Measurements from ENCODE around the gene LEKR1.
A peak's percentile ranks its signal among the peaks of the same experiment; 100 is the strongest.

The LEKR1 gene

GRCh38 chr3:157071744-157072525 lies 245.8 kb downstream of the LEKR1 start:
- H3K4me1 Mint-ChIP-seq (ENCODE audit: low read depth in 2 of 2): peaks cover 17 to 23% of the 10 kb centered on the region in 2 donors
- H3K27me3 Mint-ChIP-seq: no peaks in the 10 kb centered on the region
- no peaks in the 10 kb centered on the region for H3K9me3 Mint-ChIP-seq
- DNase-seq (no peak), ATAC-seq (replicated peaks) (no peak)
- no peak overlapping the region for H3K4me3 Mint-ChIP-seq
- H3K27ac Mint-ChIP-seq: peak overlapping the region; percentile 6 to 53
- H3K36me3 Mint-ChIP-seq (ENCODE audit: insufficient read depth): no peaks in the 10 kb centered on the region

GRCh38 chr3:157073810-157074209 lies 247.7 kb downstream of the LEKR1 start:
- ATAC-seq (replicated peaks): no peak
- no peaks in the 10 kb centered on the region for H3K36me3 Mint-ChIP-seq (ENCODE audit: insufficient read depth)
- H3K9me3 Mint-ChIP-seq: no peaks in the 10 kb centered on the region
- H3K27ac Mint-ChIP-seq: no peak overlapping the region
- H3K4me3 Mint-ChIP-seq: no peak overlapping the region
- H3K4me1 Mint-ChIP-seq (ENCODE audit: low read depth in 2 of 2): peaks cover 4 to 8% of the 10 kb centered on the region in 2 donors
- no peaks in the 10 kb centered on the region for H3K27me3 Mint-ChIP-seq
- no peak for DNase-seq

GRCh38 chr3:157074490-157074889 lies 248.3 kb downstream of the LEKR1 start:
- Mint-ChIP-seq H3K4me3 (no peak overlapping the region), H3K9me3 (no peaks in the 10 kb centered on the region), H3K36me3 (ENCODE audit: insufficient read depth) (no peaks in the 10 kb centered on the region), H3K27ac (no peak overlapping the region), H3K4me1 (ENCODE audit: low read depth in 2 of 2) (peaks cover 4 to 8% of the 10 kb centered on the region in 2 donors), H3K27me3 (no peaks in the 10 kb centered on the region)
- no peak for DNase-seq
- no peak for ATAC-seq (replicated peaks)

- no peaks in the 10 kb centered on the region for H3K36me3 Mint-ChIP-seq (ENCODE audit: insufficient read depth)
- no peak overlapping the region for H3K27ac Mint-ChIP-seq
- no peak for ATAC-seq (replicated peaks)
- DNase-seq: no peak
- H3K9me3 Mint-ChIP-seq: no peaks in the 10 kb centered on the region
- no peak overlapping the region for H3K4me3 Mint-ChIP-seq
- H3K27me3 Mint-ChIP-seq: no peaks in the 10 kb centered on the region
- peaks cover 4 to 8% of the 10 kb centered on the region in 2 donors for H3K4me1 Mint-ChIP-seq (ENCODE audit: low read depth in 2 of 2)
Observed at GRCh38 chr3:157074981-157075380, 248.8 kb downstream of the LEKR1 start.

- Mint-ChIP-seq H3K27me3 (no peaks in the 10 kb centered on the region), H3K9me3 (no peaks in the 10 kb centered on the region), H3K4me1 (ENCODE audit: low read depth in 2 of 2) (peaks cover 4 to 8% of the 10 kb centered on the region in 2 donors), H3K4me3 (no peak overlapping the region), H3K36me3 (ENCODE audit: insufficient read depth) (no peaks in the 10 kb centered on the region), H3K27ac (peak overlapping the region in 1 of 2 donors; percentile 14)
- no peak for DNase-seq
- peak; percentile 24 for ATAC-seq (replicated peaks)
Observed at GRCh38 chr3:157075693-157076420, 249.7 kb downstream of the LEKR1 start.

GRCh38 chr3:157077565-157077991 lies 251.4 kb downstream of the LEKR1 start:
- ATAC-seq (replicated peaks): no peak
- H3K27me3 Mint-ChIP-seq: no peaks in the 10 kb centered on the region
- no peak overlapping the region for H3K27ac Mint-ChIP-seq
- H3K4me1 Mint-ChIP-seq (ENCODE audit: low read depth in 2 of 2): peaks cover 7 to 15% of the 10 kb centered on the region in 2 donors
- no peaks in the 10 kb centered on the region for H3K36me3 Mint-ChIP-seq (ENCODE audit: insufficient read depth)
- no peak for DNase-seq
- H3K4me3 Mint-ChIP-seq: no peak overlapping the region
- H3K9me3 Mint-ChIP-seq: no peaks in the 10 kb centered on the region

GRCh38 chr3:157078131-157078810 lies 252.1 kb downstream of the LEKR1 start:
- peaks cover 7 to 20% of the 10 kb centered on the region in 2 donors for H3K4me1 Mint-ChIP-seq (ENCODE audit: low read depth in 2 of 2)
- peak overlapping the region in 1 of 2 donors; percentile 1 for H3K27ac Mint-ChIP-seq
- no peaks in the 10 kb centered on the region for H3K27me3 Mint-ChIP-seq
- no peaks in the 10 kb centered on the region for H3K36me3 Mint-ChIP-seq (ENCODE audit: insufficient read depth)
- no peak for ATAC-seq (replicated peaks)
- H3K4me3 Mint-ChIP-seq: no peak overlapping the region
- no peak for DNase-seq
- H3K9me3 Mint-ChIP-seq: no peaks in the 10 kb centered on the region

GRCh38 chr3:157078811-157079185 lies 252.6 kb downstream of the LEKR1 start:
- Mint-ChIP-seq H3K4me3 (no peak overlapping the region), H3K36me3 (ENCODE audit: insufficient read depth) (no peaks in the 10 kb centered on the region), H3K4me1 (ENCODE audit: low read depth in 2 of 2) (peaks cover 7 to 20% of the 10 kb centered on the region in 2 donors), H3K27me3 (no peaks in the 10 kb centered on the region), H3K27ac (peak overlapping the region in 1 of 2 donors; percentile 1), H3K9me3 (no peaks in the 10 kb centered on the region)
- no peak for DNase-seq
- ATAC-seq (replicated peaks): no peak

- DNase-seq (no peak), ATAC-seq (replicated peaks) (no peak)
- Mint-ChIP-seq H3K4me1 (ENCODE audit: low read depth in 2 of 2) (peaks cover 7 to 20% of the 10 kb centered on the region in 2 donors), H3K9me3 (no peaks in the 10 kb centered on the region), H3K27me3 (no peaks in the 10 kb centered on the region), H3K36me3 (ENCODE audit: insufficient read depth) (no peaks in the 10 kb centered on the region), H3K27ac (peak overlapping the region; percentile 74 to 91), H3K4me3 (no peak overlapping the region)
Observed at GRCh38 chr3:157079676-157080369, 253.7 kb downstream of the LEKR1 start.

- H3K4me1 Mint-ChIP-seq (ENCODE audit: low read depth in 2 of 2): peaks cover 7 to 18% of the 10 kb centered on the region in 2 donors
- no peaks in the 10 kb centered on the region for H3K9me3 Mint-ChIP-seq
Observed at GRCh38 chr3:157081626-157082210, 255.6 kb downstream of the LEKR1 start.

GRCh38 chr3:157082305-157082982 lies 256.3 kb downstream of the LEKR1 start:
- no peaks in the 10 kb centered on the region for H3K36me3 Mint-ChIP-seq (ENCODE audit: insufficient read depth)
- no peaks in the 10 kb centered on the region for H3K9me3 Mint-ChIP-seq
- DNase-seq (no peak), ATAC-seq (replicated peaks) (no peak)
- peak overlapping the region; percentile 74 to 91 for H3K27ac Mint-ChIP-seq
- peak overlapping the region; percentile 31 to 52 for H3K4me3 Mint-ChIP-seq
- no peaks in the 10 kb centered on the region for H3K27me3 Mint-ChIP-seq
- H3K4me1 Mint-ChIP-seq (ENCODE audit: low read depth in 2 of 2): peaks cover 7 to 18% of the 10 kb centered on the region in 2 donors

More at GRCh38 chr3:157081626-157082210, 255.6 kb downstream of the LEKR1 start:
- Mint-ChIP-seq H3K27ac (peak overlapping the region; percentile 74 to 91), H3K27me3 (no peaks in the 10 kb centered on the region), H3K36me3 (ENCODE audit: insufficient read depth) (no peaks in the 10 kb centered on the region), H3K4me3 (peak overlapping the region; percentile 31 to 52)
- DNase-seq (peak; percentile 87 to 91 (median 89)), ATAC-seq (replicated peaks) (peak; percentile 97)

- peaks cover 15 to 23% of the 10 kb centered on the region in 2 donors for H3K4me1 Mint-ChIP-seq (ENCODE audit: low read depth in 2 of 2)
- no peak overlapping the region for H3K27ac Mint-ChIP-seq
Observed at GRCh38 chr3:157083824-157084223, 257.7 kb downstream of the LEKR1 start.

More at GRCh38 chr3:157083824-157084223, 257.7 kb downstream of the LEKR1 start:
- no peak for DNase-seq
- no peak overlapping the region for H3K4me3 Mint-ChIP-seq
- peaks cover 12% of the 10 kb centered on the region for H3K36me3 Mint-ChIP-seq (ENCODE audit: insufficient read depth)
- no peak for ATAC-seq (replicated peaks)
- no peaks in the 10 kb centered on the region for H3K9me3 Mint-ChIP-seq
- H3K27me3 Mint-ChIP-seq: no peaks in the 10 kb centered on the region

Measured in effector memory CD8-positive, alpha-beta T cell (primary cell).